Mucosa of descending colon (tissue), 3 donors: ENCODE results near the gene DDI2. TPM values are rescaled to one million over a fixed set of nuclear protein-coding genes. Genes with fewer than 3 reads are reported as not detected.

Source experiments
- ATAC-seq: fragments of 200-7000 bp; cut with Tn5 transposase; one replicate; pipeline ENCODE4 v1.9.1; 2020; ENCODE audit warnings: mild to moderate bottlenecking, moderate library complexity
- DNase-seq, 3 donors: peaks; one replicate each; pipeline ENCODE4 v3.0.0-alpha.2; 2020
- H3K36me3 ChIP-seq: fragments of 200-600 bp; one replicate; pipeline ENCODE4 v1.8.0; 2021; ENCODE audit warnings: low read depth, mild to moderate bottlenecking
- H3K4me1 ChIP-seq: fragments of 200-600 bp; one replicate; pipeline ENCODE4 v1.8.0; 2021; ENCODE audit warnings: low read depth, mild to moderate bottlenecking
- H3K4me3 ChIP-seq: fragments of 200-600 bp; one replicate; pipeline ENCODE4 v1.8.0; 2021; ENCODE audit warnings: mild to moderate bottlenecking
- H3K9me3 ChIP-seq: fragments of 200-600 bp; one replicate; pipeline ENCODE4 v1.8.0; 2021; ENCODE audit warnings: mild to moderate bottlenecking
- intact Hi-C, 2 donors: fragments of 100-400 bp; cut with DNase I in 1 of 2; cut with micrococcal nuclease in 1 of 2; formaldehyde crosslinking; loops; one replicate each; pipeline versions ENCODE4 v1.11.0 to v1.11.1; 2022; cut with DNase I, micrococcal nuclease
- total RNA-seq, 3 donors: library from RNA; stranded (reverse); fragmentation: NEBNext Ultra II Directional in 2 of 3; extraction: Animal tissue kit (Norgen Biotek cat#: 25700) in 2 of 3; gene quantifications; one replicate each; pipeline versions ENCODE4 v1.2.1 to v1.2.4, GENCODE V29; 2021 to 2023
- TF ChIP-seq, protein P1 (sequence below): fragments of 200-600 bp; IDR thresholded peaks from one replicate; pipeline ENCODE4 v1.8.0; 2022; ENCODE audit warnings: antibody characterized with exemption, mild to moderate bottlenecking
- donor health status: DM: no; HTN: no; CAD: no; lungs with moderate emphysema.
- donor health status: DM: no; HTN: no; CAD: no.
- donor health status: DM: no; HTN: yes; CAD: no.

DDI2 gene
- total RNA-seq, 3 donors from 2014 or later: 33.5 to 36.2 (median 34.6) TPM

DNA sequence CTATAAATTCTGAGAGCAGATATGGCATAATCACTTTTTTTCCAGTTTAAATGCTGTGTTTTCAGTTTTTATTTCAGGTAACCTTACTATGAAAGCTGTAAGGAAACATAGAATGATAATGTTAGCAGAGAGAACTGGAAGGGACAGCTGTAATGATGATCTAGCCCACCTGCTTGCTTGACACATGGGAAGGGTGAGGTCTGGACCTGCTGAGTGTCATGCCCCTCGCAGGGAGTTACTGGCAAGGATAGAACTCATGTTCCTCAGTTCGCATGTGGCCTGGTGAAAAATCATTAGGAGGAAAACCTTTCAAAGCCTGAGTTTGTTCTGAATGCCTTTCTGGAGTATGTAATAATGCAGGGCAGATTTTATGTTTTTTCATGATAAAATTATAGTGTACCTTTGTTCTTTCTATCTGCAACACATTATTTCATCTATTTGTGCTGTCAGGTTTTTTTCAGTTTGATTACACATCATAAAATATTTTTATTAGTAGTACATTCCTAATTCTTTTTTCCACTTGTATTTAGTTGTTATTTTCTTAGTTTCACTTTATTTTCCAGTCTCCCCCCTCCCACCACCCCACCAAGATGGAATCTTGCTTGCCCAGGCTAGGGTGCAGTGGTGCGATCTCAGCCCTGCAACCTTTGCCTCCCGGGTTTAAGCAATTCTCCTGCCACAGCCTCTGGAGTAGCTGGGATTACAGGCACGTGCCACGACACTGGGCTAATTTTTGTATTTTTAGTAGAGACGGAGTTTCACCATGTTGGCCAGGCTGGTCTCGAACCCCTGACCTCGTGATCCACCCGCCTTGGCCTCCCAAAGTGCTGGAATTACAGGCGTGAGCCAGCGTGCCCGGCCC, 8.0 kb downstream of the DDI2 start:
- TF ChIP-seq, protein P1, sequence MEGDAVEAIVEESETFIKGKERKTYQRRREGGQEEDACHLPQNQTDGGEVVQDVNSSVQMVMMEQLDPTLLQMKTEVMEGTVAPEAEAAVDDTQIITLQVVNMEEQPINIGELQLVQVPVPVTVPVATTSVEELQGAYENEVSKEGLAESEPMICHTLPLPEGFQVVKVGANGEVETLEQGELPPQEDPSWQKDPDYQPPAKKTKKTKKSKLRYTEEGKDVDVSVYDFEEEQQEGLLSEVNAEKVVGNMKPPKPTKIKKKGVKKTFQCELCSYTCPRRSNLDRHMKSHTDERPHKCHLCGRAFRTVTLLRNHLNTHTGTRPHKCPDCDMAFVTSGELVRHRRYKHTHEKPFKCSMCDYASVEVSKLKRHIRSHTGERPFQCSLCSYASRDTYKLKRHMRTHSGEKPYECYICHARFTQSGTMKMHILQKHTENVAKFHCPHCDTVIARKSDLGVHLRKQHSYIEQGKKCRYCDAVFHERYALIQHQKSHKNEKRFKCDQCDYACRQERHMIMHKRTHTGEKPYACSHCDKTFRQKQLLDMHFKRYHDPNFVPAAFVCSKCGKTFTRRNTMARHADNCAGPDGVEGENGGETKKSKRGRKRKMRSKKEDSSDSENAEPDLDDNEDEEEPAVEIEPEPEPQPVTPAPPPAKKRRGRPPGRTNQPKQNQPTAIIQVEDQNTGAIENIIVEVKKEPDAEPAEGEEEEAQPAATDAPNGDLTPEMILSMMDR: no peak
- H3K36me3 ChIP-seq: no peaks in the 10 kb centered on the region
- ATAC-seq (no peak), DNase-seq (no peak)
- H3K9me3 ChIP-seq: no peaks in the 10 kb centered on the region
- peaks cover 22% of the 10 kb centered on the region for H3K4me1 ChIP-seq
- intact Hi-C loops: no loop called here
- H3K4me3 ChIP-seq: no peak overlapping the region

DNA sequence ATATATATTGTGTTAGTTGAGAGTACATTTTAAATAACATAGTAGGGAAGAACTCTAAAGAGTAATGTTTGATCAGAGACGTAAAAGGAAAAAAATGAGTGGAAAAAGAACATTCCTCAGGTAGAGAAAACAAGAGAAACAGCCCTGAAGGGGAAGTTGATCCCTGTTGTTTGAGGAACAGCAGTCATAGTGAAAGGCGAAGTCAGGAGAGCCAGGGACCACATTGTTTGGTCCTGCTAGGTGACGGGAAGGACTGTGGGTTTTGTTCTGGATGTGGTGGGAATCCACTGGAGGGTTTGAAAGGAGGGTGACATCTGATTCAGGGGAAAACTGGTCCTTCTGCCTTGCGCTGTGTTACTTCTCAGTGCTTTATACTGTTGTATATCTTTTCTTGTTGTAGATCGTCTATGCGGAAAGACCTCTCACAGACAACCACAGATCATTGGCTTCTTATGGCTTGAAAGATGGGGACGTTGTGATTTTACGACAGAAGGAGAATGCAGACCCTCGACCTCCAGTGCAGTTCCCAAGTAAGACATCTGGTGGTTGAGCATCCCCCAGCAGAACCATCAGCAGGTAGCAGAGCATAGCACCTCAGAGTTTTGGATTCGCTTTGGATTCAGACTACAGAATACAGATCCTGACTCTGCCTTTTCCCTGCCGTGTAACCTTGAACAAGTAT, 9.2 kb downstream of the DDI2 start:
- Histone ChIP-seq H3K4me3 (no peak overlapping the region), H3K36me3 (no peaks in the 10 kb centered on the region), H3K9me3 (no peaks in the 10 kb centered on the region), H3K4me1 (peaks cover 14% of the 10 kb centered on the region)
- DNase-seq (peak in 1 of 3 donors; percentile 28), ATAC-seq (peak; percentile 54)
- intact Hi-C loops: no loop called here
- TF ChIP-seq, protein P1: no peak

DNA sequence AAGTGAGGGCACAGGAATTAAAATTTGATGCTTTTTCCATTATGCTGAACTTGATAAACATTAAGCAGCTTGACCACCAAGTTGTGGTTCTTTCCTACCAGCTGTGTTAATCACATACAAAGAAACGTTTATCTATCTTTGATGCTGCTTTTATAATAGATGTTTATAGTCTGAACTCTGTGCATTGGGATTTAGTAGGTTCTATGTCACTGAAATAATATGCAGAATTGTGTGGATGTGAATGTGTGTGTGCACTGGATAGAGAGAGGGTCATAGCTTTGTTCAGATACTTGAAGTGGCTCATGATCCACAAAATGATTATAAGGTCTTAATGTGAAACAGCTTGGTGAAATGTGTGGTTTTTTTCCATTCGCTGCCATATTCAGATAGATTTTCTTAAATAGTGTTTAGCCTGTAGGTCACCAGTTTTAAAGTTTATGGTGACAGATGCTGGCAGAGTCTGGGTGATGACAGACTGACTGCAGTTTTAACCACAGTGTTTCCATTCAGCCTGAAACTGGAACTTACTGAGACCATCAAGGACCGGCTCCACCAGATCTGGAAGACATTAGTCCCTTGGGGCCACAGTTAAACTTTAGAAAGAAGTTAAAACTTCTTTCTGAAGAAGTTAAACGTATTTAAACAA, 10.2 kb downstream of the DDI2 start:
- H3K36me3 ChIP-seq: no peaks in the 10 kb centered on the region
- H3K4me3 ChIP-seq: no peak overlapping the region
- no peaks in the 10 kb centered on the region for H3K9me3 ChIP-seq
- intact Hi-C loops: no loop called here
- TF ChIP-seq, protein P1: no peak
- peaks cover 10% of the 10 kb centered on the region for H3K4me1 ChIP-seq
- ATAC-seq (no peak), DNase-seq (no peak)

DNA sequence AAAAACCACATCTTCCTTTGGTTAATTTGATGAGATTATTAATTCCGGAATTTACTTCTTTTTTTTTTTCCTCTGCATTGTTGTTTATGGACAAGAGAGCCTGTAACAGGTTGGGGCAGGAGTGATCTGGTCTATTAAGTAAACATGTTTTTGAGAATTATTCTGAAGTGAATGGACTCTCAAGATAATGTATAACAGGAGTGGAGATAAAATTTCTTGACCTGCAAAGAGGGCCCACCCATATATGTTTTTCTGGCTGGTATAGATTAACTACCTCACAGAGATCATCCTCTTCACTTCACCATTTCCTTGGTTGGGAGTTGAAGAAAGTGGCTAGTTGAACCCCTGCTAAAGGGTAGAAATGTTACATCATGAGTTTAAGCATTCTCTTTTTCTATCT, 10.7 kb downstream of the DDI2 start:
- ATAC-seq: no peak
- Histone ChIP-seq H3K4me3 (no peak overlapping the region), H3K36me3 (peaks cover 4% of the 10 kb centered on the region), H3K9me3 (no peaks in the 10 kb centered on the region), H3K4me1 (peaks cover 7% of the 10 kb centered on the region)
- intact Hi-C loops: no loop called here
- TF ChIP-seq, protein P1: no peak
- no peak for DNase-seq

DNA sequence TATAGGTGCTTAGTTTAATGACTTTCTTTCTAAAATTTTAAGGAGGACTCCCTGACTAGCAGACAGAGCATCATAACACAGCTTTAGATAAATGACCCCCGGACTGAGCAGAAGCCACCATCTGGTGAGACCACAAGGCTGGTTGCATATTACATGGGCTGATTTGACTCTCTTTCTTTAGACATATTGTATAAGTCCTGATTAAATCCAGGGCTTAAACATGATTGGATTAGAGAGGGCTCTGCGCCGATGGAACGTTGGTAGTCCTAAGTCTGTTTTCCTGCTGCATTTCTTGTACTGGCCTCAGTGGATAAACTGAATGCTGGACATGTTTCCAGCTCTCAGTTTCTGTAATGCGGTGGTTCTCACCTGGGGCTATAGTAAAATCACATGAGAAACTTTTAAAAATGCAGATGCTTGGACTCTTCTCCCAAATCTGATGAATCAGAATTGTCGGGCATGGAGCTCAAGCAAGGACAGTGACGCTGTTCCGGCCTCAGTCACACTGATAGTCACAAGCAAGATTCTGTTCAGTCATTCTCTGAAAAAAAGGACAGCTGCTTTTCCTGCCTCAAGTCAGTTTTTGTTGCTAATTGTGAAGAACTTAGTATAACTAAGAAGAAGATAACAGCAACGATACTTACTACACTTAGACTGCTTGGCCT, 16.6 kb downstream of the DDI2 start:
- H3K4me1 ChIP-seq: no peaks in the 10 kb centered on the region
- no peaks in the 10 kb centered on the region for H3K9me3 ChIP-seq
- H3K36me3 ChIP-seq: peaks cover 21% of the 10 kb centered on the region
- TF ChIP-seq, protein P1: no peak
- ATAC-seq: no peak
- no peak overlapping the region for H3K4me3 ChIP-seq
- DNase-seq: no peak
- intact Hi-C loops: no loop called here
